Cardiac muscle cell (in vitro differentiated cells and primary cell): Measurements from ENCODE around the gene SLC7A6OS. TPM values are rescaled to one million over a fixed set of nuclear protein-coding genes. Genes with fewer than 3 reads are reported as not detected.

Experiments used
- DNase-seq, 2 donors: peaks; one replicate each; pipeline versions ENCODE4 v3.0.0 to v3.0.0-alpha.2; 2010 to 2017; ENCODE audit warnings: low read depth in 1 of 2, low spot score in 1 of 2
- H3K27ac ChIP-seq: fragments of 200-600 bp; sonication (generic); 2 replicates; pipeline ENCODE4 v1.5.1; 2016
- H3K27me3 ChIP-seq: fragments of 200-600 bp; sonication (generic); 2 replicates; pipeline ENCODE4 v1.6.0; 2016; ENCODE audit warnings: control low read depth
- H3K36me3 ChIP-seq: fragments of 200-600 bp; sonication (generic); 2 replicates; pipeline ENCODE4 v1.5.1; 2016; ENCODE audit warnings: control low read depth
- H3K4me1 ChIP-seq: fragments of 200-600 bp; sonication (generic); 2 replicates; pipeline ENCODE4 v1.8.1; 2017; ENCODE audit warnings: low read depth, mild to moderate bottlenecking, mixed run types
- H3K4me3 ChIP-seq: fragments of 200-600 bp; sonication (generic); 2 replicates; pipeline ENCODE4 v1.5.1; 2016; ENCODE audit warnings: mild to moderate bottlenecking
- H3K9me3 ChIP-seq: fragments of 200-600 bp; sonication (generic); 2 replicates; pipeline ENCODE4 v1.5.1; 2017; ENCODE audit warnings: low read depth, mild to moderate bottlenecking, control low read depth
- polyA plus RNA-seq: library from polyadenylated mRNA; unstranded; fragments of >200 nt; fragmentation: Nextera tagmentation; extraction: Ambion mirVana; gene quantifications from 2 replicates; pipeline ENCODE4 v1.2.1, GENCODE V29; 2016
- total RNA-seq: library from RNA; depleted of rRNA; stranded (reverse); fragments of >200 nt; gene quantifications from 2 replicates; pipeline ENCODE4 v1.2.3, GENCODE V29; 2016
- TF ChIP-seq, protein P1 (sequence below): IDR thresholded peaks from 2 replicates; pipeline ENCODE4 v1.5.1; 2012; ENCODE audit warnings: low read depth, mild to moderate bottlenecking, low read length

Gene SLC7A6OS
- total and polyA plus RNA-seq, 2 experiments from 2014 or later = 18.4 to 24.3 TPM

DNA sequence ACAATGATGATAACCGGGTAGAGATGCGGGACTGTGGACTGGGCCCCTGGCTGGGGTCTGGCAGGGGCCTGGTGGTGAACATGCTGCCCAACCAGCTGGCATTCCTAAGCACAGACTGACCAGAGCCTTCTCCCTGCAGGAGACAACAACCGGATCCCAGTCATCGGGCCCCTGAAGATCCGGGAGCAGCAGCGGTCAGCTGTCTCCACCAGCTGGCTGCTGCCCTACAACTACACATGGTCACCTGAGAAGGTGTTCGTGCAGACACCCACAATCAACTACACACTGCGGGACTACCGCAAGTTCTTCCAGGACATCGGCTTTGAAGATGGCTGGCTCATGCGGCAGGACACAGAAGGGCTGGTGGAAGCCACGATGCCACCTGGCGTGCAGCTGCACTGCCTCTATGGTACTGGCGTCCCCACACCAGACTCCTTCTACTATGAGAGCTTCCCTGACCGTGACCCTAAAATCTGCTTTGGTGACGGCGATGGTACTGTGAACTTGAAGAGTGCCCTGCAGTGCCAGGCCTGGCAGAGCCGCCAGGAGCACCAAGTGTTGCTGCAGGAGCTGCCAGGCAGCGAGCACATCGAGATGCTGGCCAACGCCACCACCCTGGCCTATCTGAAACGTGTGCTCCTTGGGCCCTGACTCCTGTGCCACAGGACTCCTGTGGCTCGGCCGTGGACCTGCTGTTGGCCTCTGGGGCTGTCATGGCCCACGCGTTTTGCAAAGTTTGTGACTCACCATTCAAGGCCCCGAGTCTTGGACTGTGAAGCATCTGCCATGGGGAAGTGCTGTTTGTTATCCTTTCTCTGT is 51.5 kb downstream of the SLC7A6OS start:
- H3K4me1 ChIP-seq = no peaks in the 10 kb centered on the region
- H3K36me3 ChIP-seq = no peaks in the 10 kb centered on the region
- DNase-seq = no peak
- H3K27me3 ChIP-seq = no peaks in the 10 kb centered on the region
- TF ChIP-seq, protein P1, sequence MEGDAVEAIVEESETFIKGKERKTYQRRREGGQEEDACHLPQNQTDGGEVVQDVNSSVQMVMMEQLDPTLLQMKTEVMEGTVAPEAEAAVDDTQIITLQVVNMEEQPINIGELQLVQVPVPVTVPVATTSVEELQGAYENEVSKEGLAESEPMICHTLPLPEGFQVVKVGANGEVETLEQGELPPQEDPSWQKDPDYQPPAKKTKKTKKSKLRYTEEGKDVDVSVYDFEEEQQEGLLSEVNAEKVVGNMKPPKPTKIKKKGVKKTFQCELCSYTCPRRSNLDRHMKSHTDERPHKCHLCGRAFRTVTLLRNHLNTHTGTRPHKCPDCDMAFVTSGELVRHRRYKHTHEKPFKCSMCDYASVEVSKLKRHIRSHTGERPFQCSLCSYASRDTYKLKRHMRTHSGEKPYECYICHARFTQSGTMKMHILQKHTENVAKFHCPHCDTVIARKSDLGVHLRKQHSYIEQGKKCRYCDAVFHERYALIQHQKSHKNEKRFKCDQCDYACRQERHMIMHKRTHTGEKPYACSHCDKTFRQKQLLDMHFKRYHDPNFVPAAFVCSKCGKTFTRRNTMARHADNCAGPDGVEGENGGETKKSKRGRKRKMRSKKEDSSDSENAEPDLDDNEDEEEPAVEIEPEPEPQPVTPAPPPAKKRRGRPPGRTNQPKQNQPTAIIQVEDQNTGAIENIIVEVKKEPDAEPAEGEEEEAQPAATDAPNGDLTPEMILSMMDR = no peak
- no peak overlapping the region for H3K4me3 ChIP-seq
- H3K27ac ChIP-seq = no peak overlapping the region
- no peaks in the 10 kb centered on the region for H3K9me3 ChIP-seq

DNA sequence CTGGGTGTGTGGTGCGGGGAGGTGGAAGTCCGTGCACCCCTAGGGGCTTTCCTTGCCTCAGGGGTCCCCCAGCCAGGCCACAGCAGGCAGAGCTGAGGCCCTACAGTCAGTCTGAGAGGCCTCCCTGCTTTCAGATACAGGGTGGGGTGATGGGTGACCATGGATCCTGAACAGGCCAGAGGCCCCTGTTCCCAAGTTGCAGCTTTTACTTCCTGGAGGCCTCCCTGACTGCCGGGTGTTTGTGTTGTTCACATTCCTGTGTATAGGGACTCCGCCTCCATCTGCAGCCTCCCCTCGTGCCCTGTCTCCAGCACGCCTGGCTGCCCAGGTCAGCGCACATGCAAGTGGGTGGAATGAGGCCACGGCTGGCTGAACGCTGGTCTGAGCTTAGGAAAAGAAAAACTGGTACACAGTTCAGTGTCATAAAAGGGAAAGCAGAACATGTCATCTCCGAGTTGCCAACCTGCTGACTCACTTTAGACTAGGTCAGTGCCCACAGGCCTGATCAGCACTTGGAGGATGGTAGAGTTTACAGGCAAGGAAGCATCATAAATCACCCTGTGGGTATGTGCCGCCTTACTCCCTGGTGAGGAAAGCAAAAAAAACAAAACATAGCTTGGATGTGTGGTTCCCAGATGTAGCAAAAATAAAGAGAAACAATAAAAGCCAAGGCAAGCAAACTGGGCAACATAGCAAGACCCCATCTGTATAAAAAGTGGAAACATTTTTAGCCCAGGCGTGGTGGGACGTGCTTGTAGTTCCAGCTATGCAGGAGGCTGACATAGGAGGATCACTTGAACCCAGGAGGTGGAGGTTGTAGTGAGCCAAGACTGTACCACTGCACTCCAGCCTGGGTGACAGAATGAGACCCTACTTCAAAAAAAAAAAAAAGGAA is 52.6 kb downstream of the SLC7A6OS start:
- Histone ChIP-seq H3K36me3 (no peaks in the 10 kb centered on the region), H3K27ac (no peak overlapping the region), H3K27me3 (no peaks in the 10 kb centered on the region), H3K4me1 (no peaks in the 10 kb centered on the region), H3K9me3 (no peaks in the 10 kb centered on the region), H3K4me3 (no peak overlapping the region)
- TF ChIP-seq, protein P1 = no peak
- DNase-seq = no peak

DNA sequence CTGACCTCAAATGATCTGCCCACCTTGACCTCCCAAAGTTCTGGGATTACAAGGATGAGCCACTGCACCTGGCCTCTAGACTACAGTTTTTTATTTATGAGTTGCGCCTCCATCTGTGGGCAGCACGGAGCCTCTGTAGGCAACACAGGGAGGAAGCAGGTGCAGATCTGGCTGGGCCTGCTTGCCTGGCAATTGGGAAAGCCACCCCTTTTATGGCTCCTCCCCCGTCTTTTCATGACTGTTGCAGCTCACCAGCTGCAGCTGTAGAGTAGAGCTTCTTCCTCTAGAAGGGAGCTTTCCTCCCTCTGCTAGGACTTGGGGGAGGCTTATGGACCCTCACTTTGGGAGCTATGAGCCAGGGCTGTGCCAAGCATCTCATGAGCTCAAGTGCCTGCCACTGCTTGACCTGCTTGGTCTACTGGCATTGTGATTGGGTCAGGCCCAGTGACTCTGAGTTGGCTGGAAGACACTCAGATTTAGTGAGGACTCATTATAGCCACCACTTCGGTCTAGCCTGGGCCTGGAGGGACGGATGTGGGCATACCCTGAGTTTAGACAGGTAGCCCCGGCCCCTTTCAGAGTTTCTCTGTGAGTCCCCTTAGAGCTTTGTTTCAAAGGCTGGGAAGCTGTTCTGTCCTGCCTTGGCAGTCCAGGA is 53.4 kb downstream of the SLC7A6OS start:
- H3K9me3 ChIP-seq = no peaks in the 10 kb centered on the region
- TF ChIP-seq, protein P1 = no peak
- H3K27ac ChIP-seq = no peak overlapping the region
- no peak overlapping the region for H3K4me3 ChIP-seq
- H3K27me3 ChIP-seq = no peaks in the 10 kb centered on the region
- H3K4me1 ChIP-seq = peaks cover 3% of the 10 kb centered on the region
- H3K36me3 ChIP-seq = no peaks in the 10 kb centered on the region
- DNase-seq = no peak

DNA sequence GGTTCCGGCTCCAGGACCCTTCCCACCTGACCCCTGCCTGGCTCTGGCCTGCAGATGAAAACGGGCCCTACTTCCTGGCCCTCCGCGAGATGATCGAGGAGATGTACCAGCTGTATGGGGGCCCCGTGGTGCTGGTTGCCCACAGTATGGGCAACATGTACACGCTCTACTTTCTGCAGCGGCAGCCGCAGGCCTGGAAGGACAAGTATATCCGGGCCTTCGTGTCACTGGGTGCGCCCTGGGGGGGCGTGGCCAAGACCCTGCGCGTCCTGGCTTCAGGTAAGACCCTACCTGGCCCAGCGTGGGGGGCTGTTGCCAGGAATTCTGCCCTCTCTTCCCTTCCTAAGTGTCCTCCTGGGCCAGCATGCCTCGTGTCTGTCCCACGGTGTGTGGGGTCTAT is 55.0 kb downstream of the SLC7A6OS start:
- peaks cover 16% of the 10 kb centered on the region for H3K4me1 ChIP-seq
- H3K27ac ChIP-seq = no peak overlapping the region
- no peaks in the 10 kb centered on the region for H3K9me3 ChIP-seq
- TF ChIP-seq, protein P1 = no peak
- no peaks in the 10 kb centered on the region for H3K36me3 ChIP-seq
- H3K27me3 ChIP-seq = no peaks in the 10 kb centered on the region
- no peak overlapping the region for H3K4me3 ChIP-seq
- DNase-seq = no peak

DNA sequence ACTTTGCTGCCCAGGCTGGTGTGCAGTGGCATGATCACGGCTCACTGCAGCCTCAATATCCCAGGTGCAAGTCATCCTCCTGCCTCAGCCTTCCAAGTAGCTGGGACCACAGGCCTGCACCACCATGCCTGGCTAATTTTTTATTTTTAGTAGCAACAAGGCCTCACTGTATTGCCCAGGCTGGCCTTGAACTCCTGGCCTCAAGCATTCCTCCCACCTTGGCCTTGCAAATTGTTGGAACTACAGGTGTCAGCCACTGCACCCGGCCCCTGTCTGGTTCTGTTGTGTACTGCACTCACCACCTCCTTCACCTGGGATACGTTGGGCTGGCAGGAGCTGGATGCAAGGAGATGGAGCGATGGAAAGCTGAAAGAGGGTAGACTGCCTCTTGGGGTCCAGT is 57.0 kb downstream of the SLC7A6OS start:
- no peaks in the 10 kb centered on the region for H3K27me3 ChIP-seq
- H3K9me3 ChIP-seq = no peaks in the 10 kb centered on the region
- TF ChIP-seq, protein P1 = no peak
- peaks cover 16% of the 10 kb centered on the region for H3K4me1 ChIP-seq
- H3K36me3 ChIP-seq = no peaks in the 10 kb centered on the region
- no peak for DNase-seq
- H3K4me3 ChIP-seq = no peak overlapping the region
- H3K27ac ChIP-seq = no peak overlapping the region
